GM18508 (cell line): ENCODE measurements around the gene ARFGAP2.
"Not testable (repeated sequence)": the region's sequence is repeated elsewhere in the genome, so short reads cannot be mapped to it uniquely, and the experiment has no call there.

Source experiments
- ATAC-seq: cut with Tn5 transposase; IDR thresholded peaks from one replicate; pipeline ENCODE4 v1.9.1; 2021; ENCODE audit warnings: moderate number of reproducible peaks; ENCODE audit not compliant: insufficient read depth, unreplicated experiment

The ARFGAP2 gene

DNA sequence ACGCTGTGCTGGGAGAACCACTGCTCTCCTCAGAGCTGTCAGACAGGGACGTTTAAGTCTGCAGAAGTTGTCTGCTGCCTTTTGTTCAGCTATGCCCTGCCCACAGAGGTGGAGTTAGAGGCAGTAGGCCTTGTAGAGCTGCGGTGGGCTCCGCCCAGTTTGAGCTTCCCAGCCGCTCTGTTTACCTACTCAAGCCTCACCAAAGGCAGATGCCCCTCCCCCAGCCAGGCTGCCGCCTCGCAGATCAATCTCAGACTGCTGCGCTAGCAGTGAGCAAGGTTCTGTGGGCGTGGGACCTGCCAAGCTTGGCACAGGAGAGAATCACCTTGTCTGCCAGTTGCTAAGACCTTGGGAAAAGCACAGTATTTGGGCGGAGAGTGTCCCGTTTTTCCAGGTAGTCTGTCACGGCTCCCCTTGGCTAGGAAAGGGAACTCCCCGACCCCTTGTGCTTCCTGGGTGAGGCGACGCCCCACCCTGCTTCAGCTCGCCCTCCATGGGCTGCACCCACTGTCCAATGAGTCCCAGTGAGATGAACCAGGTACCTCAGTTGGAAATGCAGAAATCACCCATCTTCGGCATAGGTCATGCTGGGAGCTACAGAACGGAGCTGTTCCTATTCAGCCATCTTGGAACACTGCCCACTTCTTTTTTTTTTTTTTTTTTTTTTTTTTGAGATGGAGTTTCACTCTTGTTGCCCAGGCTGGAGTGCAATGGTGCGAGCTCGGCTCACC is 57.6 kb downstream of the ARFGAP2 start:
- not testable (repeated sequence) for ATAC-seq
